Measurements from ENCODE around the gene TLCD5.

The TLCD5 gene

GRCh38 chr11:120308081-120308480, 17.0 kb upstream of the TLCD5 start:
- Histone ChIP-seq H3K27me3 (ENCODE audit: insufficient read depth, insufficient read length) (no peaks in the 10 kb centered on the region), H3K36me3 (ENCODE audit: insufficient read depth, insufficient read length, low read length) (no peaks in the 10 kb centered on the region), H3K4me1 (ENCODE audit: insufficient read depth, insufficient read length) (peaks cover 13% of the 10 kb centered on the region), H3K9me3 (ENCODE audit: insufficient read depth, low read length) (no peaks in the 10 kb centered on the region), H3K9ac (ENCODE audit: insufficient read length, low read depth) (no peak overlapping the region), H3K4me3 (ENCODE audit: insufficient read length, low read depth) (no peak overlapping the region)
- no peak for TF ChIP-seq YY1 (IDR thresholded peaks at IDR 0.05; ENCODE audit: insufficient read depth, insufficient read length)
- no peak for TF ChIP-seq ZNF274 (IDR thresholded peaks at IDR 0.05; ENCODE audit: low read depth, low read length)
- no peak for TF ChIP-seq SUZ12 (IDR thresholded peaks at IDR 0.05; ENCODE audit: extremely low read depth, insufficient read depth, insufficient read length)
- DNase-seq (ENCODE audit: low read depth, low spot score) = no peak

- no peak for DNase-seq (ENCODE audit: low read depth, low spot score)
- no peaks in the 10 kb centered on the region for H3K27me3 ChIP-seq (ENCODE audit: insufficient read depth, insufficient read length)
- peaks cover 6% of the 10 kb centered on the region for H3K4me1 ChIP-seq (ENCODE audit: insufficient read depth, insufficient read length)
- H3K9ac ChIP-seq (ENCODE audit: insufficient read length, low read depth) = no peak overlapping the region
- no peaks in the 10 kb centered on the region for H3K36me3 ChIP-seq (ENCODE audit: insufficient read depth, insufficient read length, low read length)
- H3K9me3 ChIP-seq (ENCODE audit: insufficient read depth, low read length) = no peaks in the 10 kb centered on the region
- no peak overlapping the region for H3K4me3 ChIP-seq (ENCODE audit: insufficient read length, low read depth)
- TF ChIP-seq YY1 (IDR thresholded peaks at IDR 0.05; ENCODE audit: insufficient read depth, insufficient read length) (no peak), ZNF274 (IDR thresholded peaks at IDR 0.05; ENCODE audit: low read depth, low read length) (no peak), SUZ12 (IDR thresholded peaks at IDR 0.05; ENCODE audit: extremely low read depth, insufficient read depth, insufficient read length) (no peak)
These were observed 14.2 kb upstream of the TLCD5 start for GRCh38 chr11:120310870-120311269.

GRCh38 chr11:120314861-120315260, 10.2 kb upstream of the TLCD5 start:
- Histone ChIP-seq H3K9ac (ENCODE audit: insufficient read length, low read depth) (no peak overlapping the region), H3K9me3 (ENCODE audit: insufficient read depth, low read length) (no peaks in the 10 kb centered on the region), H3K36me3 (ENCODE audit: insufficient read depth, insufficient read length, low read length) (no peaks in the 10 kb centered on the region), H3K27me3 (ENCODE audit: insufficient read depth, insufficient read length) (no peaks in the 10 kb centered on the region), H3K4me1 (ENCODE audit: insufficient read depth, insufficient read length) (peaks cover 4% of the 10 kb centered on the region), H3K4me3 (ENCODE audit: insufficient read length, low read depth) (no peak overlapping the region)
- no peak for DNase-seq (ENCODE audit: low read depth, low spot score)
- TF ChIP-seq YY1 (IDR thresholded peaks at IDR 0.05; ENCODE audit: insufficient read depth, insufficient read length) (no peak), ZNF274 (IDR thresholded peaks at IDR 0.05; ENCODE audit: low read depth, low read length) (no peak), SUZ12 (IDR thresholded peaks at IDR 0.05; ENCODE audit: extremely low read depth, insufficient read depth, insufficient read length) (no peak)

GRCh38 chr11:120316880-120317688, 8.0 kb upstream of the TLCD5 start:
- Histone ChIP-seq H3K4me3 (ENCODE audit: insufficient read length, low read depth) (no peak overlapping the region), H3K36me3 (ENCODE audit: insufficient read depth, insufficient read length, low read length) (no peaks in the 10 kb centered on the region), H3K9me3 (ENCODE audit: insufficient read depth, low read length) (no peaks in the 10 kb centered on the region), H3K27me3 (ENCODE audit: insufficient read depth, insufficient read length) (no peaks in the 10 kb centered on the region), H3K9ac (ENCODE audit: insufficient read length, low read depth) (no peak overlapping the region), H3K4me1 (ENCODE audit: insufficient read depth, insufficient read length) (peaks cover 4% of the 10 kb centered on the region)
- TF ChIP-seq ZNF274 (IDR thresholded peaks at IDR 0.05; ENCODE audit: low read depth, low read length) = no peak
- TF ChIP-seq SUZ12 (IDR thresholded peaks at IDR 0.05; ENCODE audit: extremely low read depth, insufficient read depth, insufficient read length) = no peak
- no peak for TF ChIP-seq YY1 (IDR thresholded peaks at IDR 0.05; ENCODE audit: insufficient read depth, insufficient read length)
- DNase-seq (ENCODE audit: low read depth, low spot score) = no peak

GRCh38 chr11:120317689-120318480, 7.2 kb upstream of the TLCD5 start:
- Histone ChIP-seq H3K36me3 (ENCODE audit: insufficient read depth, insufficient read length, low read length) (no peaks in the 10 kb centered on the region), H3K4me3 (ENCODE audit: insufficient read length, low read depth) (no peak overlapping the region), H3K9me3 (ENCODE audit: insufficient read depth, low read length) (no peaks in the 10 kb centered on the region), H3K27me3 (ENCODE audit: insufficient read depth, insufficient read length) (no peaks in the 10 kb centered on the region), H3K4me1 (ENCODE audit: insufficient read depth, insufficient read length) (peaks cover 4% of the 10 kb centered on the region), H3K9ac (ENCODE audit: insufficient read length, low read depth) (no peak overlapping the region)
- TF ChIP-seq YY1 (IDR thresholded peaks at IDR 0.05; ENCODE audit: insufficient read depth, insufficient read length) = no peak
- no peak for TF ChIP-seq SUZ12 (IDR thresholded peaks at IDR 0.05; ENCODE audit: extremely low read depth, insufficient read depth, insufficient read length)
- no peak for TF ChIP-seq ZNF274 (IDR thresholded peaks at IDR 0.05; ENCODE audit: low read depth, low read length)
- no peak for DNase-seq (ENCODE audit: low read depth, low spot score)

GRCh38 chr11:120318906-120319305, 6.2 kb upstream of the TLCD5 start:
- no peak for DNase-seq (ENCODE audit: low read depth, low spot score)

GRCh38 chr11:120326228-120326627, 1.1 kb downstream of the TLCD5 start:
- TF ChIP-seq YY1 (IDR thresholded peaks at IDR 0.05; ENCODE audit: insufficient read depth, insufficient read length) (no peak), SUZ12 (IDR thresholded peaks at IDR 0.05; ENCODE audit: extremely low read depth, insufficient read depth, insufficient read length) (no peak), ZNF274 (IDR thresholded peaks at IDR 0.05; ENCODE audit: low read depth, low read length) (no peak)
- Histone ChIP-seq H3K9ac (ENCODE audit: insufficient read length, low read depth) (no peak overlapping the region), H3K4me3 (ENCODE audit: insufficient read length, low read depth) (peak overlapping the region; percentile 77), H3K4me1 (ENCODE audit: insufficient read depth, insufficient read length) (peaks cover 2% of the 10 kb centered on the region), H3K36me3 (ENCODE audit: insufficient read depth, insufficient read length, low read length) (peaks cover 21% of the 10 kb centered on the region), H3K9me3 (ENCODE audit: insufficient read depth, low read length) (no peaks in the 10 kb centered on the region), H3K27me3 (ENCODE audit: insufficient read depth, insufficient read length) (peaks cover 19% of the 10 kb centered on the region)
- DNase-seq (ENCODE audit: low read depth, low spot score) = no peak

More at GRCh38 chr11:120318906-120319305, 6.2 kb upstream of the TLCD5 start:
- Histone ChIP-seq H3K9me3 (ENCODE audit: insufficient read depth, low read length) (no peaks in the 10 kb centered on the region), H3K4me1 (ENCODE audit: insufficient read depth, insufficient read length) (peaks cover 4% of the 10 kb centered on the region), H3K36me3 (ENCODE audit: insufficient read depth, insufficient read length, low read length) (no peaks in the 10 kb centered on the region), H3K4me3 (ENCODE audit: insufficient read length, low read depth) (no peak overlapping the region), H3K9ac (ENCODE audit: insufficient read length, low read depth) (no peak overlapping the region), H3K27me3 (ENCODE audit: insufficient read depth, insufficient read length) (peaks cover 10% of the 10 kb centered on the region)
- TF ChIP-seq YY1 (IDR thresholded peaks at IDR 0.05; ENCODE audit: insufficient read depth, insufficient read length) = no peak
- TF ChIP-seq SUZ12 (IDR thresholded peaks at IDR 0.05; ENCODE audit: extremely low read depth, insufficient read depth, insufficient read length) = no peak
- no peak for TF ChIP-seq ZNF274 (IDR thresholded peaks at IDR 0.05; ENCODE audit: low read depth, low read length)

Data from NT2/D1 (cell line).